ENCODE results near the gene GDF3. TPM values are rescaled to one million over a fixed set of nuclear protein-coding genes. Genes with fewer than 3 reads are reported as not detected.
"Not testable (repeated sequence)": the region's sequence is repeated elsewhere in the genome, so short reads cannot be mapped to it uniquely, and the experiment has no call there.

The GDF3 gene
- total RNA-seq, 3 donors from 2014 or later = not detected

DNA sequence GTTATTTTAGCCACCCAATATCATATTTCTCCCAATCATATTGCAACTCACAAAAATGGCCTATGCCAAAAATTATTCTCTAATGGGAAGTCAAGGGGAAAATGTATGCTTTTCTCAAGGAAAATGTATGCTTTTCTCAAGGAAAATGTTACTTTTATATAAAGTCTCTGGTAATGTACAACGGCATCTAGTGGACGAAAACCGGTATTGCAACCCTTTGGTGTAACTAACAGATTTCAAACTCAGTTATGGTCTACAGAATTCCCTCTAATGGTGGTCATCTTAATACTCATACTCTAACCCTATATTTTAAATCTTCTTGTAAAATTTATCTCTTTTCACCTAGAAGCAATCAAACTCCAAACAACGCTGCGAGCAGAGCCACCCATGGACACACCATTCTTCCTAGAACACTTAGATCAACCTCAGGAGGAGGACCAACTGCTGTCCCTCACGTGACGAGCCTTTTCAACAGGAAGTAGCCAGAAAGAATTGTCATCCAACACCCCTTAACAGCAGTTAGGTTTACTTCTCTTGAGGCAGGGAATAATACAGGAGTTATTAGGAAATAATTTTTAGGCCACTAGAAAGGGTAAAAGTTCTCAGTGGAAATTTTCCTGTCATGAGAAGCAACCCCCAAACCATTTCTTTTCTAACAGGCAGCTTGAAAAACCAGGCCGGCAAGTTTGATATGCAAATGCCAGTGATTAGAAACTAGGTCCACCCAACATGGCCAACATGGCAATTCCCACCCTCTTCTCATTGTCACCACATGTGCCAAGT, 50.0 kb downstream of the GDF3 start:
- H3K4me1 ChIP-seq (ENCODE audit: low read depth) = no peaks in the 10 kb centered on the region
- no peak overlapping the region for H3K4me3 ChIP-seq
- intact Hi-C loops (cut with DNase I, micrococcal nuclease) = no loop called here
- no peaks in the 10 kb centered on the region for H3K36me3 ChIP-seq (ENCODE audit: low read depth)
- TF ChIP-seq, protein P1, sequence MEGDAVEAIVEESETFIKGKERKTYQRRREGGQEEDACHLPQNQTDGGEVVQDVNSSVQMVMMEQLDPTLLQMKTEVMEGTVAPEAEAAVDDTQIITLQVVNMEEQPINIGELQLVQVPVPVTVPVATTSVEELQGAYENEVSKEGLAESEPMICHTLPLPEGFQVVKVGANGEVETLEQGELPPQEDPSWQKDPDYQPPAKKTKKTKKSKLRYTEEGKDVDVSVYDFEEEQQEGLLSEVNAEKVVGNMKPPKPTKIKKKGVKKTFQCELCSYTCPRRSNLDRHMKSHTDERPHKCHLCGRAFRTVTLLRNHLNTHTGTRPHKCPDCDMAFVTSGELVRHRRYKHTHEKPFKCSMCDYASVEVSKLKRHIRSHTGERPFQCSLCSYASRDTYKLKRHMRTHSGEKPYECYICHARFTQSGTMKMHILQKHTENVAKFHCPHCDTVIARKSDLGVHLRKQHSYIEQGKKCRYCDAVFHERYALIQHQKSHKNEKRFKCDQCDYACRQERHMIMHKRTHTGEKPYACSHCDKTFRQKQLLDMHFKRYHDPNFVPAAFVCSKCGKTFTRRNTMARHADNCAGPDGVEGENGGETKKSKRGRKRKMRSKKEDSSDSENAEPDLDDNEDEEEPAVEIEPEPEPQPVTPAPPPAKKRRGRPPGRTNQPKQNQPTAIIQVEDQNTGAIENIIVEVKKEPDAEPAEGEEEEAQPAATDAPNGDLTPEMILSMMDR (IDR thresholded peaks at IDR 0.05) = peak; percentile 75
- ATAC-seq = peak; percentile 57
- no peaks in the 10 kb centered on the region for H3K9me3 ChIP-seq
- DNase-seq = peak in 1 of 3 donors; percentile 47

- H3K4me3 ChIP-seq = no peak overlapping the region
- TF ChIP-seq, protein P1 (IDR thresholded peaks at IDR 0.05) = no peak
- peak in 1 of 3 donors; percentile 20 for DNase-seq
- no peaks in the 10 kb centered on the region for H3K36me3 ChIP-seq (ENCODE audit: low read depth)
- intact Hi-C loops (cut with DNase I, micrococcal nuclease) = no loop called here
- H3K9me3 ChIP-seq = no peaks in the 10 kb centered on the region
- ATAC-seq = no peak
- no peaks in the 10 kb centered on the region for H3K4me1 ChIP-seq (ENCODE audit: low read depth)
Measured at GRCh38 chr12:7642876-7643309, 52.7 kb downstream of the GDF3 start.

DNA sequence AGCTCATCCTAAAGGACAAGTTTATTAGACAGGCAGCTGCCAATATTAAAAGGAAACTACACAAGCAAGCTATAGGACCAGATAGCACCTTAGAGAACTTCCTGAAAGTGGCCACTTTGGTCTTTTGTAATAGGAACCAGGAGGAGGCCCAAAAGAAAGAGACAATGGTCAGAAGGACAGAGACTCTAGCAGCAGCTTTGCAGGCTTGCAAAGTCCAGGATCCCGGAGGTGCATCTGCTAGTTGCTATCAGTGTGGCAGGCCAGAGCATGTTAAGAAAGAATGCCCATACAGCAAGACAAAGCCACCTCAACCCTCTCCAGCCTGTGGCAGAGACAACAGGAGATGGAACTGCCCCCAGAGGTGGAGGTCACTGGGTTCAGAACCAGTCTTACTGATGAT, 53.3 kb downstream of the GDF3 start:
- TF ChIP-seq, protein P1 (IDR thresholded peaks at IDR 0.05) = no peak
- Histone ChIP-seq H3K4me1 (ENCODE audit: low read depth) (no peaks in the 10 kb centered on the region), H3K36me3 (ENCODE audit: low read depth) (no peaks in the 10 kb centered on the region), H3K4me3 (no peak overlapping the region), H3K9me3 (no peaks in the 10 kb centered on the region)
- ATAC-seq (no peak), DNase-seq (no peak)
- intact Hi-C loops (cut with DNase I, micrococcal nuclease) = no loop called here

DNA sequence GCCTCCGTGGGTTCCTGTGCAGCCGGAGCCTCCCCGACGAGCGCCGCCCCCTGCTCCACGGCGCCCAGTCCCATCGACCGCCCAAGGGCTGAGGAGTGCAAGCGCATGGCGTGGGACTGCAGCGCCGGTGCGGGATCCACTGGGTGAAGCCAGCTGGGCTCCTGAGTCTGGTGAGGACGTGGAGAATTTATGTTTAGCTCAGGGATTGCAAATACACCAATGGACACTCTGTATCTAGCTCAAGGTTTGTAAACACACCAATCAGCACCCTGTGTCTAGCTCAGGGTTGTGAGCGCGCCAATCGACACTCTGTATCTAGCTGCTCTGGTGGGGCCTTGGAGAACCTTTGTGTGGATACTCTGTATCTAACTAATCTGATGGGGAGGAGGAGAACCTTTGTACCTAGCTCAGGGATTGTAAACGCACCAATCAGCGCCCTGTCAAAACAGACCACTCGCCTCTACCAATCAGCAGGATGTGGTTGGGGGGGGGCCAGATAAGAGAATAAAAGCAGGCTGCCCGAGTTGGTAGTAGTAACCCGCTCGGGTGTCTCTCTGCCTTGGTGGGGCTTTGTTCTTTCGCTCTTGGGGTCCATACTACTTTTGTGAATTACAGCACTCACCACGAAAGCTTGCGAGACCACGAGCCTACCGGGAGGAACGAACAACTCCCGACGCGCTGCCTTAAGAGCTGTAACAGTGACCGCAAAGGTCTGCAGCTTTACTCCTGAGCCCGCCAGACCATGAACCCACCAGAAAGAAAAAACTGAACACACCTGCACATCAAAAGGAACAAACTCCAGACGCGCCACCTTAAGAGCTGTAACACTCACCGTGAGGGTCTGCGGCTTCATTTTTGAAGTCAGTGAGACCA, 55.2 kb downstream of the GDF3 start:
- H3K36me3 ChIP-seq (ENCODE audit: low read depth); H3K4me1 ChIP-seq (ENCODE audit: low read depth); ATAC-seq; H3K9me3 ChIP-seq; intact Hi-C loops (cut with DNase I, micrococcal nuclease); H3K4me3 ChIP-seq: not testable (repeated sequence)
- DNase-seq = peak in 2 of 3 donors; percentile 9 to 29

Other genes starting within 250 kb of the GDF3 start
- gene CD163, start 192.0 kb downstream of the GDF3 start, total RNA-seq = 100 to 1,000 TPM in 2 of 3 donors, 1 to 10 TPM in 1; 7.6 to 168 (median 153) TPM
- 1 to 10 TPM; 1.9 to 8.3 (median 5.3) TPM for gene APOBEC1, start 29.9 kb downstream of the GDF3 start, total RNA-seq
- not detected for gene DPPA3, start 15.7 kb upstream of the GDF3 start, total RNA-seq
- gene CLEC4C, start 51.6 kb upstream of the GDF3 start, total RNA-seq = not detected
- gene NANOGNB, start 69.4 kb upstream of the GDF3 start, total RNA-seq = not detected
- under 1 TPM in 1 of 3 donors, not detected in 2; 0.64 TPM for gene NANOG, start 93.6 kb upstream of the GDF3 start, total RNA-seq
- under 1 TPM; 0.41 to 0.81 (median 0.47) TPM for gene SLC2A14, start 177.1 kb upstream of the GDF3 start, total RNA-seq
- 10 to 100 TPM; 11.9 to 19.9 (median 18.0) TPM for gene SLC2A3, start 240.4 kb upstream of the GDF3 start, total RNA-seq